ENCODE measurements around the gene BRAT1. TPM values are rescaled to one million over a fixed set of nuclear protein-coding genes. Genes with fewer than 3 reads are reported as not detected.

BRAT1 gene
- total and polyA plus RNA-seq, 2 donors (not counting 1 experiment from before 2014, with no cell fraction given), result 36.8 to 68.3 TPM

DNA sequence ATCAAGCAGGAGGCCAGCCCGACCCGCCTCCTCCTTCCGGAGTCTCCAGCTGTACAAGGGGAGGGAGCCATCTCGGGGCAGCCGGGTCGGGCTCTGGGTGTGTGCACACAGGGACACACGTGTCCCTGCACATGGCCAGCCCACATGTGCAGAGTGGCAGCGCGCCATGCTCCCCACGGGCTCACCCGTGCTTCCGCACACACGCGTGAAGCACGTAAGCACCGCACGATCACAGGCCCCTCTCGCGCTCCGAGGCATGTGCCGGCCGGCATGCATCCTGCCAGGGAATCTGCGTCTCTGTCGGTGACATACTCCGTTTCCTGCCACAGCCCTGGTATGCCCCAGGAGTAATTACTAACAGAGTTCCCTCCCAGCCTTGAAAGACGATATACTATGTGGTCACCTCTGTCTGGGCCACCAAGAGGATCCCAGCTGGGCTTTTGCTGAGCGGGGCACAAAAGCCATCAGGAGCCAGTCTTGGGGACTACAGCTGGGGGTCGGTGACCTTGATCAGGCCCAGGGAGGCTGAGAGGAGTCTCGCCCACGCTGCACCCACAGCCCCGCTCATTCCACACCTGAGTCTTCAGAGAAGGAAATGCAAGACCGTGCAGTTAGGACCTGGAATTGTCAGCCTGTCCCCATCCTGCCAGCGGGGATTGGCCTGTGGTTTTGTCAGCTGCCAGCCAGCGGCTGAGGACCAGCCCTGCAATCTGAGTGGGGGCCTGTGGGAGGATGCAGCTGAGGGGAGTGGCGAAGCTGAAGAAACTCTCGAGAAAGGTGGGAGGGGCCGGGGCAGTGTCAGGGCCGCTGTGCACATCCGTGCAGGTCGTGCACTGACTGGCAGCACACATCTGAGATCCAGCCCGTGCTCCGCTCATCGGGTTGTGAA, 46.8 kb downstream of the BRAT1 start:
- POLR2A ChIA-PET, result interaction anchor here (0.5 to 7.5 kb wide), 6 partner anchors 10 to 126 kb away, joined by 3 to 340 read pairs (median 6); partner anchors contain the start of genes BRAT1 and LFNG
- Mint-ChIP-seq H3K27me3 (no peaks in the 10 kb centered on the region), H3K27ac (peak overlapping the region; percentile 99), H3K4me3 (peak overlapping the region; percentile 88), H3K9me3 (ENCODE audit: insufficient read depth) (no peaks in the 10 kb centered on the region), H3K4me1 (peaks cover 67% of the 10 kb centered on the region)
- Histone ChIP-seq H3K79me2 (ENCODE audit: control insufficient read depth, insufficient read depth, low read length) (peaks cover 17% of the 10 kb centered on the region), H3K4me1 (ENCODE audit: control insufficient read depth in 2 of 2, insufficient read depth in 2 of 2, low read length in 2 of 2) (peaks cover 58 to 63% of the 10 kb centered on the region in 2 donors), H2AFZ (ENCODE audit: insufficient read depth, low read depth, low read length, poor library complexity, severe bottlenecking) (peak overlapping the region; percentile 21), H3K9ac (ENCODE audit: low read length) (peak overlapping the region; percentile 70), H3K9me3 (ENCODE audit: control extremely low read depth in 1 of 3, control insufficient read depth in 2 of 3, insufficient read depth in 1 of 3, low read length in 2 of 3) (no peaks in the 10 kb centered on the region), H4K20me1 (ENCODE audit: control insufficient read depth, insufficient read depth, low read length, poor library complexity, severe bottlenecking) (no peaks in the 10 kb centered on the region), H3K4me2 (replicated peaks; ENCODE audit: low read depth, low read length, poor library complexity, severe bottlenecking) (peak overlapping the region; percentile 93), H3K36me3 (replicated peaks in 1 of 2; ENCODE audit: control extremely low read depth in 1 of 2, control insufficient read depth in 1 of 2, extremely low read depth in 1 of 2, insufficient read depth in 2 of 2, low read length in 1 of 2) (no peaks in the 10 kb centered on the region), H3K4me3 (ENCODE audit: control extremely low read depth in 1 of 5, extremely low read depth in 1 of 5, insufficient read depth in 1 of 5, low read depth in 2 of 5, low read length in 4 of 5) (peak overlapping the region in 4 of 5 experiments; percentile 25 to 46 (median 34)), H3K27me3 (replicated peaks in 1 of 4; ENCODE audit: control extremely low read depth in 1 of 4, control insufficient read depth in 3 of 4, insufficient read depth in 4 of 4, low read length in 3 of 4) (no peaks in the 10 kb centered on the region), H3K27ac (ENCODE audit: low read length in 2 of 2) (peak overlapping the region; percentile 99 to 100)
- no peak for TF ChIP-seq EZH2 (IDR thresholded peaks at IDR 0.05; ENCODE audit: borderline replicate concordance, insufficient read depth, low read depth, low read length, poor library complexity, severe bottlenecking)
- TF ChIP-seq, protein P1, sequence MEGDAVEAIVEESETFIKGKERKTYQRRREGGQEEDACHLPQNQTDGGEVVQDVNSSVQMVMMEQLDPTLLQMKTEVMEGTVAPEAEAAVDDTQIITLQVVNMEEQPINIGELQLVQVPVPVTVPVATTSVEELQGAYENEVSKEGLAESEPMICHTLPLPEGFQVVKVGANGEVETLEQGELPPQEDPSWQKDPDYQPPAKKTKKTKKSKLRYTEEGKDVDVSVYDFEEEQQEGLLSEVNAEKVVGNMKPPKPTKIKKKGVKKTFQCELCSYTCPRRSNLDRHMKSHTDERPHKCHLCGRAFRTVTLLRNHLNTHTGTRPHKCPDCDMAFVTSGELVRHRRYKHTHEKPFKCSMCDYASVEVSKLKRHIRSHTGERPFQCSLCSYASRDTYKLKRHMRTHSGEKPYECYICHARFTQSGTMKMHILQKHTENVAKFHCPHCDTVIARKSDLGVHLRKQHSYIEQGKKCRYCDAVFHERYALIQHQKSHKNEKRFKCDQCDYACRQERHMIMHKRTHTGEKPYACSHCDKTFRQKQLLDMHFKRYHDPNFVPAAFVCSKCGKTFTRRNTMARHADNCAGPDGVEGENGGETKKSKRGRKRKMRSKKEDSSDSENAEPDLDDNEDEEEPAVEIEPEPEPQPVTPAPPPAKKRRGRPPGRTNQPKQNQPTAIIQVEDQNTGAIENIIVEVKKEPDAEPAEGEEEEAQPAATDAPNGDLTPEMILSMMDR (IDR thresholded peaks at IDR 0.05), result no peak
- intact Hi-C loops (cut with micrococcal nuclease), result loop anchor here (1.0 kb wide), 2 partner anchors 47 to 105 kb away; partner anchors contain the start of genes BRAT1 and CHST12
- DNase-seq, result peak; percentile 90
- ATAC-seq (ENCODE audit: low read depth), result peak; percentile 48
- WGBS (ENCODE audit: insufficient coverage), result 9% methylated on average over 42 of the region's 43 CpGs
- CTCF ChIA-PET, result interaction anchor here (0.7 to 5.0 kb wide), 11 partner anchors 10 to 201 kb away, joined by 3 to 34 read pairs (median 4); no protein-coding TSS in a partner anchor

Measured in B cell (primary cell).